ENCODE data around the gene A4GNT.

DNA sequence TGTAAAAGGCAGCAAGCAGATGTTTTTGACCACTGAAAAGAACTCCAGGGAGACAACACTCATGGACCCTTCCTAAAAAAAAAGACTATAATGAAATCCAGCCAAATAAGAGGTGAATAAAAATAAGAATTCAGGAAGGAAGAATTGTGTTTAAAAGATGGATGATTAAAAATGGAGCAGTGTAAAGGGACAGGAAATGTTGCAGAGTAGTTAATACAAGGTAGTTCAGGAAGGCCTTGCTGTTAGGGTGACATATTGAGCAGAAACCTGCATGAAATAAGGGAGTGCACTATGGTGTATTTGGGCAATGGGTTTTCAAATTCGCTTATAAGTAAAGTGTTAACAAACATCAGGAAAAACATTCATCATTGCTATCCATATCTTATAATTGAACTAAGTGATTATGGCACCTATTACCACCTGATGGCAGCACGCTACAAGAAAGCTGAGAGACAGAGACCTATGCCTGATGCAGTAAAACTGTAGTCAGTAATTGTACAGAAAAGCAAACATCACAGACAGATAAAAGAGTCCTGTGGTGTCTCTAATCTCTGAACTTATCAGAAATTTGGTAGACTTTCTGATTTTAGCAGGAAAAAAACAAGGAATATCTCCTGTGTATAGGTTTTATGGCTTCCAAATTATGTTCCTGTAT, 48.3 kb upstream of the A4GNT start:
- no peak for TF ChIP-seq POLR2A (IDR thresholded peaks at IDR 0.05)
- TF ChIP-seq, protein P1, sequence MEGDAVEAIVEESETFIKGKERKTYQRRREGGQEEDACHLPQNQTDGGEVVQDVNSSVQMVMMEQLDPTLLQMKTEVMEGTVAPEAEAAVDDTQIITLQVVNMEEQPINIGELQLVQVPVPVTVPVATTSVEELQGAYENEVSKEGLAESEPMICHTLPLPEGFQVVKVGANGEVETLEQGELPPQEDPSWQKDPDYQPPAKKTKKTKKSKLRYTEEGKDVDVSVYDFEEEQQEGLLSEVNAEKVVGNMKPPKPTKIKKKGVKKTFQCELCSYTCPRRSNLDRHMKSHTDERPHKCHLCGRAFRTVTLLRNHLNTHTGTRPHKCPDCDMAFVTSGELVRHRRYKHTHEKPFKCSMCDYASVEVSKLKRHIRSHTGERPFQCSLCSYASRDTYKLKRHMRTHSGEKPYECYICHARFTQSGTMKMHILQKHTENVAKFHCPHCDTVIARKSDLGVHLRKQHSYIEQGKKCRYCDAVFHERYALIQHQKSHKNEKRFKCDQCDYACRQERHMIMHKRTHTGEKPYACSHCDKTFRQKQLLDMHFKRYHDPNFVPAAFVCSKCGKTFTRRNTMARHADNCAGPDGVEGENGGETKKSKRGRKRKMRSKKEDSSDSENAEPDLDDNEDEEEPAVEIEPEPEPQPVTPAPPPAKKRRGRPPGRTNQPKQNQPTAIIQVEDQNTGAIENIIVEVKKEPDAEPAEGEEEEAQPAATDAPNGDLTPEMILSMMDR (IDR thresholded peaks at IDR 0.05): peak in 4 of 6 experiments; percentile 22 to 43 (median 38)
